Aorta (tissue), 5 donors: ENCODE data around the gene PTGER3. TPM values are rescaled to one million over a fixed set of nuclear protein-coding genes. Genes with fewer than 3 reads are reported as not detected.

ENCODE experiments used
- ATAC-seq: fragments of 200-7000 bp; cut with Tn5 transposase; one replicate; pipeline ENCODE4 v1.9.1; 2022; ENCODE audit warnings: moderate library complexity; ENCODE audit not compliant: low FRiP score
- DNase-seq, 2 donors: peaks; one replicate each; pipeline ENCODE4 v3.0.0-alpha.2; 2020
- H3K27ac ChIP-seq, 2 donors: one replicate each; pipeline ENCODE4 v1.5.1; 2013; ENCODE audit warnings: low read length in 2 of 2, mild to moderate bottlenecking in 2 of 2, moderate library complexity in 2 of 2, control low read depth in 1 of 2, inconsistent platforms in 1 of 2, low read depth in 1 of 2
- H3K27me3 ChIP-seq, 2 donors: one replicate each; pipeline ENCODE4 v1.6.1; 2013; ENCODE audit warnings: control low read depth in 1 of 2, low read length in 1 of 2, mild to moderate bottlenecking in 1 of 2, moderate library complexity in 1 of 2; ENCODE audit not compliant: insufficient read depth in 2 of 2, control insufficient read depth in 1 of 2
- H3K36me3 ChIP-seq, 2 donors: one replicate each; pipeline ENCODE4 v1.6.1; 2013; ENCODE audit warnings: control low read depth in 1 of 2, low read length in 1 of 2, mild to moderate bottlenecking in 1 of 2; ENCODE audit not compliant: insufficient read depth in 2 of 2, control insufficient read depth in 1 of 2
- H3K4me1 ChIP-seq, 2 donors: one replicate each; pipeline ENCODE4 v1.6.1; 2013; ENCODE audit warnings: low read length in 2 of 2, control low read depth in 1 of 2, mild to moderate bottlenecking in 1 of 2, moderate library complexity in 1 of 2; ENCODE audit not compliant: insufficient read depth in 2 of 2, control insufficient read depth in 1 of 2
- H3K4me3 ChIP-seq, 2 donors: one replicate each; pipeline ENCODE4 v1.5.1; 2013; ENCODE audit warnings: low read length in 2 of 2, control low read depth in 1 of 2, mild to moderate bottlenecking in 1 of 2
- H3K9me3 ChIP-seq: one replicate; pipeline ENCODE4 v1.6.1; 2013; ENCODE audit warnings: mild to moderate bottlenecking, low read length; ENCODE audit not compliant: control insufficient read depth
- WGBS, 2 donors: extraction: QIAGEN DNeasy Blood & Tissue Kit; methylation state at CpG; one replicate each; pipeline ENCODE4 v1.1.7; 2013; 5-methylcytosine and 5-hydroxymethylcytosine counted together
- intact Hi-C, 2 donors: fragments of 100-400 bp; cut with DNase I; formaldehyde crosslinking; loops; one replicate each; pipeline versions ENCODE4 v1.14.2 to v1.15.0; 2022
- polyA plus RNA-seq, 2 donors: library from polyadenylated mRNA; stranded (reverse); fragments of 200-250 nt; gene quantifications; one replicate each; pipeline ENCODE4 v1.2.3, GENCODE V29; 2013
- total RNA-seq, 2 donors: library from RNA; stranded (reverse); fragmentation: NEBNext Ultra II Directional; extraction: Animal tissue kit (Norgen Biotek cat#: 25700); gene quantifications; one replicate each; pipeline ENCODE4 v1.2.1, GENCODE V29; 2021
- donor health status: healthy with polysubstance abuse.
- donor health status: Bipolar disorder and iron deficiency.
- donor health status: DM: no; HTN: no; CAD: no.
- donor health status: DM: no; HTN: no; CAD: no.
- donor health status: DM: yes; HTN: yes; CAD: no.

Gene PTGER3
- total and polyA plus RNA-seq, 4 donors: 14.9 to 40.0 (median 24.0) TPM

GRCh38 chr1:71083271-71083670 lies 35.7 kb upstream of the PTGER3 start:
- H3K4me3 ChIP-seq: no peak overlapping the region
- no peaks in the 10 kb centered on the region for H3K27me3 ChIP-seq
- no peaks in the 10 kb centered on the region for H3K9me3 ChIP-seq
- H3K4me1 ChIP-seq: no peaks in the 10 kb centered on the region
- H3K36me3 ChIP-seq: no peaks in the 10 kb centered on the region
- no peak overlapping the region for H3K27ac ChIP-seq
- no peak for DNase-seq
- intact Hi-C loops: no loop called here
- WGBS, 2 donors: 34 to 41% methylated on average over 2 of the region's 2 CpGs
- ATAC-seq: no peak

- DNase-seq: peak; percentile 43 to 66
- intact Hi-C loops: loop anchor here in 1 of 2 donors (2.0 kb wide), 1 partner anchor 877 kb away; the partner anchor contains the start of gene LRRC40
- H3K36me3 ChIP-seq: no peaks in the 10 kb centered on the region
- H3K9me3 ChIP-seq: no peaks in the 10 kb centered on the region
- H3K27ac ChIP-seq: no peak overlapping the region
- ATAC-seq: no peak
- no peaks in the 10 kb centered on the region for H3K27me3 ChIP-seq
- 14 to 22% methylated on average over 7 of the region's 7 CpGs for WGBS, 2 donors
- no peaks in the 10 kb centered on the region for H3K4me1 ChIP-seq
- peak overlapping the region in 1 of 2 donors; percentile 97 for H3K4me3 ChIP-seq
Measured at GRCh38 chr1:71081697-71082080, 34.1 kb upstream of the PTGER3 start.

GRCh38 chr1:71080739-71081696 lies 33.4 kb upstream of the PTGER3 start, which contains the start of gene ZRANB2:
TSS of gene ZRANB2 (minus strand) at chr1:71081035. CDS start at chr1:71080995, 40 bp downstream.
- DNase-seq (peak; percentile 91 to 95), ATAC-seq (peak; percentile 99)
- peak within 1 kb of the TSS; percentile 52 to 75 for H3K27ac ChIP-seq
- no peaks in the 10 kb centered on the region for H3K4me1 ChIP-seq
- H3K36me3 ChIP-seq: no peaks in the 10 kb centered on the region
- no peaks in the 10 kb centered on the region for H3K27me3 ChIP-seq
- no peaks in the 10 kb centered on the region for H3K9me3 ChIP-seq
- intact Hi-C loops: loop anchor here in 1 of 2 donors (2.0 kb wide), 1 partner anchor 876 kb away; the partner anchor contains the start of gene LRRC40
- H3K4me3 ChIP-seq: peak within 1 kb of the TSS; percentile 97 to 98
- WGBS, 2 donors: 0 to 1% methylated on average over 33 of the region's 33 CpGs

DNA sequence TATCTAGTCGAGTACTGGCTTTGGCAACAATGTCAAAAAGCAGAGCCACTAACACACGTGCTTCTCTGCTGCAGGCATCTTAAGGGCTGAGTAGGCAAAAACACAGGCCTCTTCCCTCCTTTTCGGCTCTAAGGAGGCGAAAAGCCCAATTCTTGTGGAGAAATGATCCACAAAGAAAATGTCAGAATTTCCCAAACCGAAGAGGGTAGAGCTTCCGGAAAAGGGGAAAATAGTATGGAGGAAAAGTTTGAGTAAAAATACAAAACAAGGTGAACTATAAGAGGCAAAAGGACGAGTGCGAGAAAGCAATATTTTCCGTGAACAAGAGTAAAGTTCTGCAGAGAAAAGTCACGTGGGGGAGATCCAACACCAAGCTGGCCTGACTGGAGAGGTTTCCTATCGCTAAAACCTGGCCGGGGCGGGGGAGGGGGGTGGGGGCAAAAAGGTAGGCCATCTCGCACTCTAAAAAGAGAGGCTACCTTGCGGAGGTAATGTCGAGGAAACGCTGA lies 32.7 kb upstream of the PTGER3 start:
- ATAC-seq (no peak), DNase-seq (no peak)
- Histone ChIP-seq H3K4me3 (peak overlapping the region; percentile 97 to 98), H3K4me1 (no peaks in the 10 kb centered on the region), H3K9me3 (no peaks in the 10 kb centered on the region), H3K27ac (peak overlapping the region; percentile 52 to 75), H3K36me3 (peaks cover 3 to 7% of the 10 kb centered on the region in 2 donors), H3K27me3 (no peaks in the 10 kb centered on the region)
- WGBS, 2 donors: 0 to 1% methylated on average over 17 of the region's 17 CpGs
- intact Hi-C loops: loop anchor here in 1 of 2 donors (2.0 kb wide), 1 partner anchor 875 kb away; the partner anchor contains the start of gene LRRC40

- 88 to 91% methylated on average over 1 of the region's 1 CpG for WGBS, 2 donors
- no peaks in the 10 kb centered on the region for H3K4me1 ChIP-seq
- peaks cover 7% of the 10 kb centered on the region in 2 donors for H3K36me3 ChIP-seq
- intact Hi-C loops: loop anchor here in 1 of 2 donors (10.0 kb wide), 2 partner anchors 640 to 840 kb away; no protein-coding TSS in a partner anchor
- no peak overlapping the region for H3K27ac ChIP-seq
- H3K27me3 ChIP-seq: no peaks in the 10 kb centered on the region
- ATAC-seq: no peak
- DNase-seq: no peak
- no peaks in the 10 kb centered on the region for H3K9me3 ChIP-seq
- no peak overlapping the region for H3K4me3 ChIP-seq
Measured at GRCh38 chr1:71074681-71075080, 27.1 kb upstream of the PTGER3 start.

GRCh38 chr1:71072273-71072672 lies 24.7 kb upstream of the PTGER3 start:
- Histone ChIP-seq H3K27me3 (no peaks in the 10 kb centered on the region), H3K27ac (no peak overlapping the region), H3K9me3 (no peaks in the 10 kb centered on the region), H3K4me3 (no peak overlapping the region), H3K36me3 (peaks cover 7 to 11% of the 10 kb centered on the region in 2 donors), H3K4me1 (no peaks in the 10 kb centered on the region)
- intact Hi-C loops: loop anchor here in 1 of 2 donors (10.0 kb wide), 2 partner anchors 637 to 837 kb away; no protein-coding TSS in a partner anchor
- ATAC-seq (no peak), DNase-seq (no peak)

DNA sequence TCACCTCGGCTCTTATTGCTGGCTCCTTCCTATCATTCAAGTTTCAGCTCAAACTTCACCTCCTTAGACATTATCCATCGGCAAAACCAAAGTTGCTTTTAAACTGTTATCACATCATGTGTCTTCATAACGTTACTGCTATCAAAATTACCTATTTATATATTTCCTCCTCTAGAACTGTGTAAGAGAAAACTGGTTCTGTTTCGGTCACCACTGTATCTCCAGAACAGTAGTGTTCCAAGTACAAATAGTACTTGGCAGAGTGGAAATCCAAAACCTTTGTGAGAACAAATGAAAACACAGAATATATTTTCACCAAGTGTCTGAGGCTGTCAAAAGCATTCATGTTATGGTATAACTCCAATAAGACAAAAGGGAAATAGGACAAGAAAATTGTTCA lies 24.1 kb upstream of the PTGER3 start:
- Histone ChIP-seq H3K4me1 (no peaks in the 10 kb centered on the region), H3K27me3 (no peaks in the 10 kb centered on the region), H3K4me3 (no peak overlapping the region), H3K36me3 (peaks cover 7 to 11% of the 10 kb centered on the region in 2 donors), H3K27ac (no peak overlapping the region), H3K9me3 (no peaks in the 10 kb centered on the region)
- DNase-seq (no peak), ATAC-seq (no peak)
- WGBS, 2 donors: 75 to 77% methylated on average over 4 of the region's 4 CpGs
- intact Hi-C loops: loop anchor here in 1 of 2 donors (10.0 kb wide), 2 partner anchors 637 to 837 kb away; no protein-coding TSS in a partner anchor

DNA sequence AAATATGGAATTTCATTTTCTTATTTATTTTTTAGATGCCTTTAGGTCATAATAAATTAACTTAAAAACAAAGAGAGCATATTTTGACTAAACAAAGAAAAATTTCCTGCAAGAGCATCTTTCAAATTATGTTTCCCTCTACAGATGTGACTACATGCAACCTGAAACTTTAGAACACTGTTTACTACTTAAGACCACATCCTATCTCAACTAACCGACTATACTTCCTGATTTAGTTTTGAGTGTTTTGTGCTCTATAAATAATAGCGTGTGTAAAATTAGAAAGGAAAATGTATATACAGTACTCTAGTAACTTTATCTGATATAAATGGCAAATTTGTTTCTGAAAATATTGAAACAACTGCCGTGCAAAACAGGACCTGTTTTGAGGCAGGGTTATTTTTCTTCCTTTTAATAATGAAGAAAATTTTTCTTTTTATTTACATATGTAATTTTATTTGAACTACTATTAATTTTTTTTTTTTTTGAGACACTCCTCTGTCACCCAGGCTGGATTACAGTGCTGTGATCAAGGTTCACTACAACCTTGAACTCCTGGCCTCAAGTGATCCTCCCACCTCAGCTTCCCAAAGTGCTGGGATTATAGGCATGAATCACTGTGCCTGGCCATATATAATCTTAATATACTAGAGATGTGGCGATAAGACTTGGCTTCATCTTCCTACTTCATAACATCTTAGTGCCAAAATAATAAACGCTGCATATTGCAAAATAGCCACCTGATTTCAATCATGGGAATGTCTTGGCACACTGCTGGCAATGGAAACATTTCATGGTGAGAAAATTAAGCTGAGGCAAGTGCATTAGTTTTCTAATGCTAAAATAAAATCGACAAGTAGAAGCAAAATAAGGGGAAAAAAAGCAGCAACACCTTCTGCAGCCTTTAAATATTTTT lies 21.0 kb upstream of the PTGER3 start:
- DNase-seq: no peak
- H3K27me3 ChIP-seq: no peaks in the 10 kb centered on the region
- no peak overlapping the region for H3K27ac ChIP-seq
- H3K9me3 ChIP-seq: no peaks in the 10 kb centered on the region
- H3K4me1 ChIP-seq: no peaks in the 10 kb centered on the region
- intact Hi-C loops: no loop called here
- no peak for ATAC-seq
- no peak overlapping the region for H3K4me3 ChIP-seq
- 62 to 66% methylated on average over 6 of the region's 6 CpGs for WGBS, 2 donors
- peaks cover 4 to 5% of the 10 kb centered on the region in 2 donors for H3K36me3 ChIP-seq
